ENCODE results near the gene UBXN6. TPM values are rescaled to one million over a fixed set of nuclear protein-coding genes. Genes with fewer than 3 reads are reported as not detected.

Gene UBXN6
- total RNA-seq, 2 experiments from 2014 or later: 36.2 to 44.6 TPM

GRCh38 chr19:4400135-4400936 is 57.3 kb downstream of the UBXN6 start, which contains the start of gene SH3GL1:
Gene SH3GL1, minus strand, starts transcription at chr19:4400547. Its CDS starts 179 bp downstream, at chr19:4400368.
- ChIA-PET POLR2A (interaction anchor here (0.6 kb wide), 1 partner anchor 32 kb away, joined by 3 read pairs; no protein-coding TSS in a partner anchor), CTCF (interaction anchor here (0.6 to 3.3 kb wide), 42 partner anchors 9 to 366 kb away, joined by 3 to 52 read pairs (median 5); partner anchors contain the start of genes HDGFL2, MPND and STAP2)
- H3K36me3 Mint-ChIP-seq (ENCODE audit: low read depth): peaks cover 46% of the 10 kb centered on the region
- peaks cover 70% of the 10 kb centered on the region for H3K4me1 Mint-ChIP-seq
- H3K4me3 Mint-ChIP-seq: peak within 1 kb of the TSS; percentile 94
- peak within 1 kb of the TSS; percentile 92 for H3K27ac Mint-ChIP-seq
- peak; percentile 92 for DNase-seq
- no peaks in the 10 kb centered on the region for H3K27me3 Mint-ChIP-seq
- no peaks in the 10 kb centered on the region for H3K9me3 Mint-ChIP-seq

GRCh38 chr19:4399812-4400134 is 57.8 kb downstream of the UBXN6 start:
- no peaks in the 10 kb centered on the region for H3K9me3 Mint-ChIP-seq
- peak overlapping the region; percentile 94 for H3K4me3 Mint-ChIP-seq
- H3K27me3 Mint-ChIP-seq: no peaks in the 10 kb centered on the region
- peaks cover 72% of the 10 kb centered on the region for H3K4me1 Mint-ChIP-seq
- DNase-seq: peak; percentile 19
- ChIA-PET POLR2A (interaction anchor here (0.6 kb wide), 1 partner anchor 31 kb away, joined by 3 read pairs; no protein-coding TSS in a partner anchor), CTCF (interaction anchor here (0.6 to 3.3 kb wide), 36 partner anchors 9 to 365 kb away, joined by 3 to 52 read pairs (median 6); partner anchors contain the start of genes HDGFL2, MPND and STAP2)
- peaks cover 48% of the 10 kb centered on the region for H3K36me3 Mint-ChIP-seq (ENCODE audit: low read depth)
- peak overlapping the region; percentile 91 for H3K27ac Mint-ChIP-seq

GRCh38 chr19:4396949-4397783 is 60.4 kb downstream of the UBXN6 start:
- Mint-ChIP-seq H3K9me3 (no peaks in the 10 kb centered on the region), H3K36me3 (ENCODE audit: low read depth) (peaks cover 44% of the 10 kb centered on the region), H3K27me3 (no peaks in the 10 kb centered on the region), H3K4me1 (peaks cover 71% of the 10 kb centered on the region), H3K27ac (no peak overlapping the region), H3K4me3 (no peak overlapping the region)
- ChIA-PET CTCF (interaction anchor here (0.6 kb wide), 1 partner anchor 24 kb away, joined by 3 read pairs; no protein-coding TSS in a partner anchor), POLR2A (no interaction called here)
- no peak for DNase-seq

Small RNA genes lying within 50 kb of the gene (microRNA-seq; reads per million reads assigned to microRNA genes)
- gene MIR4746 (ENCODE audit: borderline microRNAs expressed, borderline replicate concordance): 9.5 reads per million, percentile 39 among the genes with 10 or more reads in this experiment

Other genes with a start within 250 kb of the UBXN6 start
- 1 to 10 TPM in 1 of 2 experiments, under 1 TPM in 1; 0.27 to 1.2 TPM for gene EBI3, start 228.3 kb downstream of the UBXN6 start, total RNA-seq
- 10 to 100 TPM; 24.8 to 25.5 TPM for gene YJU2, start 210.7 kb downstream of the UBXN6 start, total RNA-seq
- not detected for gene SHD, start 178.5 kb downstream of the UBXN6 start, total RNA-seq
- 10 to 100 TPM; 45.4 to 48.7 TPM for gene TMIGD2, start 155.4 kb downstream of the UBXN6 start, total RNA-seq
- 10 to 100 TPM; 12.7 to 17.2 TPM for gene FSD1, start 153.2 kb downstream of the UBXN6 start, total RNA-seq
- gene STAP2, start 119.0 kb downstream of the UBXN6 start, total RNA-seq: 10 to 100 TPM; 10.4 to 11.9 TPM
- 10 to 100 TPM; 21.2 to 28.1 TPM for gene MPND, start 114.2 kb downstream of the UBXN6 start, total RNA-seq
- gene SH3GL1, start 57.2 kb downstream of the UBXN6 start, total RNA-seq: 10 to 100 TPM; 67.7 to 68.2 TPM
- gene CHAF1A, start 55.2 kb downstream of the UBXN6 start, total RNA-seq: 10 to 100 TPM; 77.1 to 83.7 TPM
- 10 to 100 TPM; 58.3 to 62.1 TPM for gene HDGFL2, start 14.5 kb upstream of the UBXN6 start, total RNA-seq
- gene PLIN4, start 60.7 kb upstream of the UBXN6 start, total RNA-seq: not detected
- not detected for gene PLIN5, start 77.4 kb upstream of the UBXN6 start, total RNA-seq
- gene LRG1, start 82.2 kb upstream of the UBXN6 start, total RNA-seq: under 1 TPM in 1 of 2 experiments, not detected in 1; 0.07 TPM
- not detected for gene SEMA6B, start 101.9 kb upstream of the UBXN6 start, total RNA-seq
- gene TNFAIP8L1, start 181.7 kb upstream of the UBXN6 start, total RNA-seq: 10 to 100 TPM; 19.6 to 21.9 TPM
- 10 to 100 TPM; 36.2 to 45.3 TPM for gene MYDGF, start 212.5 kb upstream of the UBXN6 start, total RNA-seq

Data from activated CD4-positive, alpha-beta T cell treated with anti-CD3 and anti-CD28 coated beads, Interleukin-2, amount 10 ng/mL, durations not matched to agents 7 days and 5 days (primary cell).